ENCODE results near the gene PNMT. TPM values are rescaled to one million over a fixed set of nuclear protein-coding genes. Genes with fewer than 3 reads are reported as not detected.

The PNMT gene, protein sequence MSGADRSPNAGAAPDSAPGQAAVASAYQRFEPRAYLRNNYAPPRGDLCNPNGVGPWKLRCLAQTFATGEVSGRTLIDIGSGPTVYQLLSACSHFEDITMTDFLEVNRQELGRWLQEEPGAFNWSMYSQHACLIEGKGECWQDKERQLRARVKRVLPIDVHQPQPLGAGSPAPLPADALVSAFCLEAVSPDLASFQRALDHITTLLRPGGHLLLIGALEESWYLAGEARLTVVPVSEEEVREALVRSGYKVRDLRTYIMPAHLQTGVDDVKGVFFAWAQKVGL
- total RNA-seq (2014; rRNA removed), result 0.17 TPM in 1 of 2 replicates, not detected in the other
- polyA plus RNA-seq (2012), result 0.26 TPM

DNA sequence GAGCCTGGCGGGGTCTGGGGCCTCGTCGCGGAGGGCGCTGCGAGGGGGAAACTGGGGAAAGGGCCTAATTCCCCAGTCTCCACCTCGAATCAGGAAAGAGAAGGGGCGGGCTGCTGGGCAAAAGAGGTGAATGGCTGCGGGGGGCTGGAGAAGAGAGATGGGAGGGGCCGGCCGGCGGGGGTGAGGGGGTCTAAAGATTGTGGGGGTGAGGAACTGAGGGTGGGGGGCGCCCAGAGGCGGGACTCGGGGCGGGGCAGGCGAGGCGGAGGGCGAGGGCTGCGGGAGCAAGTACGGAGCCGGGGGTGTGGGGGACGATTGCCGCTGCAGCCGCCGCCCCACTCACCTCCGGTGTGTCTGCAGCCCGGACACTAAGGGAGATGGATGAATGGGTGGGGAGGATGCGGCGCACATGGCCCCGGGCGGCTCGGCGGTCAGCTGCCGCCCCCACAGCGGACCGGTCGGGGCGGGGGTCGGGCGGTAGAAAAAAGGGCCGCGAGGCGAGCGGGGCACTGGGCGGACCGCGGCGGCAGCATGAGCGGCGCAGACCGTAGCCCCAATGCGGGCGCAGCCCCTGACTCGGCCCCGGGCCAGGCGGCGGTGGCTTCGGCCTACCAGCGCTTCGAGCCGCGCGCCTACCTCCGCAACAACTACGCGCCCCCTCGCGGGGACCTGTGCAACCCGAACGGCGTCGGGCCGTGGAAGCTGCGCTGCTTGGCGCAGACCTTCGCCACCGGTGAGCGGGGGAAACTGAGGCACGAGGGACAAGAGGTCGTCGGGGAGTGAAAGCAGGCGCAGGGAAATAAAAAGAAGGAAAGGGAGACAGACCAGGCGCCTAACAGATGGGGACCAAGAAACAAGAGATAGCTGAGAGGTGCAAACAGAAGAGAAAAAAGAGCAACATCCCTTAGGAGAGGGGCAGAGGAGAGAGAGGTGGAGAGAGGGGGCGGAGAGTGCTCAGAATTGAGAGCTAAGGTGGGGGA, at the start of gene PNMT:
Gene PNMT (plus strand): TSS at position 509 of the 980 bp plus-strand sequence. CDS start 23 bp downstream, at position 532.
- DNase-seq (ENCODE audit: low read depth), result no peak

DNA sequence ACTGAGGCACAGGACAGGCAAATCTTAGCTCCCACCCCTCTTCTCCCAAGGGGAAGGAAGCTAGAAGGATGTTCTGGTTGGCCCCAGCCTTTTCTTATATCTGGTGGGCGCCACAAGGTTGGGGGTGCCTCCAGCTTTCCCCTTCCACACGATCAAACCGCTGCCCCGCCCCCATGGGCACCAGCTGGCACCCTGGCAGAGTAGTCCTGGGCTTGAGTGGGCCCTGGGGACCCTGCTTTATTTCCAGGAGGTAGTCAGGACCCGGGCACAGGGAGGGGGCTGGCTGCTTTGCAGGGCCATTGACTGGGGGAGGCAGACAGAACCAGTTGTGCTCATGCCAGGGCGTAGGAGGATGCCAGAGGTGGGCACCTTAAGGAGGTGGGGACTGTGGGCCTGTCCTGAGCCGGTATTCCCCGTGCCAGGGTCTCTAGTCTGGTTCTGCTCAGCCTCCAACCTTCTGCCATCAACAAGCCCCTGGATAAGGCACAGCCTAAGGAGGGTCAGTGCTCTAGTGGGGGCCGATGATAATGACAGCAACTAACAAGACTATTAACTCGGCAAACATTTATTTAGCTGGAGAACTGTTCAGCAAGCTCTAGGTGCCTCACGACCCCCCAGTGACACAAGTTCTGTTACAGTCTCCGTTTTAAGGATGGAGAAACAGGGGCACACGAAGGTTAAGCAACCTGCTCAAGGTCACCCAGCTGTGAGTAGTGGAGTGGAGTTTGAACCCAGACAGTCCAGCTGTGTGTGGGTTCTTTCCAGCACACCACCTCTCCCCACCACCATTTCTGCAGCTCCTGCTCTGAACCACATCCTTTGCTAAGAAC, 49.1 kb upstream of the PNMT start:
- no peak for DNase-seq (ENCODE audit: low read depth)

DNA sequence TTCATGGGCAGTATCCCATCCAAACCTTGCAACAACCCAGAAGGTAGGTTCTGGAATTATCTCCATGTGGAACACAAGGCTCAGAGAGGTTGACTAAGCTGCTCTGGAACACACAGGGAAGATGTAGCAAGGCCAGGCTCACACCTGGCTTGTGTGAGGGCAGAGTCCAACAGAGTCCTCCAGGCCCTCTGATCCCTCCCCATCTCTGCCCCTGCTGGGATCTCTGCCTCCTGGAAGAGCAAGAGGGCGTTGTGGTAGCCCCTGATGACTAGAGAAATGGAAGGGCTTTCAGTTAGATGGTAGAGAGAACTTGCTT, 48.5 kb upstream of the PNMT start:
- DNase-seq (ENCODE audit: low read depth), result no peak

DNA sequence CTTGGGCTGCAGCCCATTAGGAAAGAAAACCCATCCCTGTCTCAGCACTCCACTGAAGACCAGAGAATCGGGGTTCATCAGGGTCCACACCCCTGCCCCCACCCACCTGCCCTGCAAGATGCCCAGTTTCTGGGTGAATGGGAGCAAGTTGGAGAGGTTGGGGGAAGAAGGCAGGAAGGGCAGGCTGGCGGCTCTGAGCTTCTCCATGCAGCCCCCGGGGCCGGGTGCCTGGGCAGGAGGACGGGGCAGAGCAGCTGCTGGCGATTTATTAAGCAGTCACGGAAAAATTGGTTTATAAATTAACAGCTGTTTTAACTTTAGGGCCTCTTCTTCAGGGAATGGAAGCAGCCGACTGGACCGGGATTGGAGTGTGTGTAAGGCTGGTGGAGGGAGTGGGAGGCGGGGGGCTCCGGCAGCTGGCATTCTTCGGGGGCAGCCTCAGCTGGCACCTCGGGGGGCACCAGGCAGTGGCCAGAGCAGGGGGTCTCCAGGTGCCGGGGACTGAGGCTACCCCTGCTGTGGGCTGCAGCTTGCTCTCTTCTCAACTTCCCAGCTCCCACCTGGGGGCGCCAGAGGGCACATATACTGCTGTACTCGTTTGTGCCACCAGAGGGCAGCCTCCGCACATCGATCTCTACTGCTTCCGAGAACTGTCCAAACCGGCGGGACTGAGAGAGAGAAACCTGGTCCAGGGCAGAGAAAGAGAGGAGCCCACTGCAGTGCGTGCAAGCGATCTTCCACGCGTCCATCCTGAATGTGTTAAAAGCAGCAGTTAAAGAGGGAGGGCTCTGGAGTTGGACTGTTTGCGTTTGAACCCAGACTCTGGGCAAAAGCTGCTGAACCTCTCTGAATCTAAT, 46.5 kb upstream of the PNMT start:
- DNase-seq (ENCODE audit: low read depth), result peak; percentile 70

DNA sequence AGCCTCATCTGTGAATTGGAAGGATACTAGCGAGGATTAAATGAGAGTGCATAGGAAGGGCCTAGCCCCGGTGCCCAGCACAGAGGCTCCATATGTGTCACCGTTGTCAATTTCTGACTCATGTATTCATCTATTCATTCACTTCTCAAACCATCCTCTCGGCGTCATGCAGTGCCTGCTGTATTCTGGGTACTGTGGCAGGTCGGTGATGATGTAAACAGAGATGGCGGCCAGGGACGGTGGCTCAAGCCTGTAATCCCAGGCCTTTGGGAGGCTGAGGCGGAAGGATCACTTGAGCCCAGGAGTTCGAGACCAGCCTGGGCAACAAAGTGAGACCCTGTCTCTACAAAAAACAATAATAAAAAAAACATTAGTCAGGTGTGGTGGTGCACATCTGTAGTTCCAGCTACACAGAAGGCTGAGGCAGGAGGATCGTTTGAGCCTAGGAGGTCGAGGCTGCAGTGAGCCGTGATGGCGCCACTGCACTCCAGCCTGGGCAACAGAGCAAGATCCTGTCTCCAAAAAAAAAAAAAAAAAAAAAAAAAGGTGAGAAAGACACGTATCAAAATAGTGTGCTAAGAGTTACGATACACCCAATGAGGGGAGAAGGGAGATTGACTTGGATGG, 45.8 kb upstream of the PNMT start:
- no peak for DNase-seq (ENCODE audit: low read depth)

DNA sequence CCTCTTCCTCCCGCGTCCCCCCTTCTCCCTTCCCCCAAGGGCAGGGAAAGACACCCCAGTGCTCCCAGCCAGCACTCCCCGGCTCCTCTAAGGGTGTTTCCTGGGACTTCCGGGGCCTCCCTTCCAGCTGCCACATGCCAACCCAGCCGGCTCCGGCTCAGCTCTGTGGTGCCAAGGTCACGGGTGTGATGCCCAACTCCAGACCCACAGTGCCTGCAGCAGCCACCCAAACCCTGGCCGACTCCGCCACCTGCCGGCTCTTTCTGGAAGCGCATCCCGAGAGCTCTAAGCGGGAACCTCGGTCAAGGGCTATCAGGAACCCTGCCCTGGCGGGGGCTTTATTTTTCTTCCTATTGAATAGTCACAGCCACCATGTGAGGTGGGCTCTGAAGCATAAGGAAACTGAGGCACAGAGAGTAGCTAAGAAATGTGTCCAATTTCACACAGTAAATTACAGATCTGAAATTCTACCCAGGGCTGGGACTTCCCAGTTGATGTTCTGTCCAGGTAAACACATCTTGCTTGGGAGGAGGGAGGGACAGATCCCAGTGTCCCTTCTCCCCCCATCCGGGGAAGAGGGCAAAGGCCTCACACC, 44.8 kb upstream of the PNMT start:
- DNase-seq (ENCODE audit: low read depth), result peak; percentile 71

DNA sequence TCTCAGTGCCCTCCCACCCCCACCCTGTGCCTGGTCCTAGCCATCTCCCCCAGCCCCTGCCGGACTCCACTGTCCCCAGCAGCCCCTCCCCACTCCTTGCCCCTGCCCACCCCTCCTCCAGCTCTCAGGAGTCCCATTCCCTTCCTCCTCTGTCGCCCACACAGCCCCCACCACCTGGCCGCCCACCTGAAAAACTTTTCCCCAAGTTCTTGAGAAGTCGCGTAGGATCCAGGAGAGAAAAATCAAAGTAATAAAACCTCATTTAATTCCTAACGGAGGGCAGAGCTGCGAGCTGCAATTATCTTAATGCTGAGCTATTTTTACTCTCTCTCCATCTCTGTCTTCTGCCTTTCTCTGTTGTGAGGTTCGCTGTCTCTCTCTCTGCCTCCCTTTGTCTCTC, 43.9 kb upstream of the PNMT start:
- DNase-seq (ENCODE audit: low read depth), result no peak

DNA sequence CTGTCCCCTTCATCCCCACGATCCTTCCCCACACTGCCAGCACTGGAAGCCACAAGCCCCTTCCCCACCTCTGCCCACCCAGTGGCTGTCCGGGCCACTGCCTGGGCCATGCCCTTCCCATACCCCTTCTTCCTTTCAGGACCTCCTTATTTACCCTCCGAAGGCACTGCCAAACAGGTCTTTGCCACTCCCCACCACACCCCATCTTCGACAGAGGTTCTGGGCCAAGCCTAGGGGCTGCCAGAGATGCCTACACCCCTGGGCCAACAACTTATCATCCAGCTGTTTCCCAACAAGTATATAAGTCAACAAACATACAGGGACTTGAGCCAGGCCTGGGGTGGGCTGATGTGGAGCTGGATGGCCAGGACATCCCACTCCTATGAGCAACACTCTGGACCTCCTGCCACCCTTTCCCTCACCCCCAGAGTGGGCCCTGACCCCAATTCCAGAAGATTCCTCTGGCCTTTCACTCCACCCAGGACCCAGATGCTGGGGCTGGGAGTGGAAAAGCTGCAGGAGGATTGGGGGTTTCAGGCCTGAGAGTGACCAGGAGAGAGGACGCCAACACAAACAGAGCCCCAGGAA, 43.0 kb upstream of the PNMT start:
- no peak for DNase-seq (ENCODE audit: low read depth)

DNA sequence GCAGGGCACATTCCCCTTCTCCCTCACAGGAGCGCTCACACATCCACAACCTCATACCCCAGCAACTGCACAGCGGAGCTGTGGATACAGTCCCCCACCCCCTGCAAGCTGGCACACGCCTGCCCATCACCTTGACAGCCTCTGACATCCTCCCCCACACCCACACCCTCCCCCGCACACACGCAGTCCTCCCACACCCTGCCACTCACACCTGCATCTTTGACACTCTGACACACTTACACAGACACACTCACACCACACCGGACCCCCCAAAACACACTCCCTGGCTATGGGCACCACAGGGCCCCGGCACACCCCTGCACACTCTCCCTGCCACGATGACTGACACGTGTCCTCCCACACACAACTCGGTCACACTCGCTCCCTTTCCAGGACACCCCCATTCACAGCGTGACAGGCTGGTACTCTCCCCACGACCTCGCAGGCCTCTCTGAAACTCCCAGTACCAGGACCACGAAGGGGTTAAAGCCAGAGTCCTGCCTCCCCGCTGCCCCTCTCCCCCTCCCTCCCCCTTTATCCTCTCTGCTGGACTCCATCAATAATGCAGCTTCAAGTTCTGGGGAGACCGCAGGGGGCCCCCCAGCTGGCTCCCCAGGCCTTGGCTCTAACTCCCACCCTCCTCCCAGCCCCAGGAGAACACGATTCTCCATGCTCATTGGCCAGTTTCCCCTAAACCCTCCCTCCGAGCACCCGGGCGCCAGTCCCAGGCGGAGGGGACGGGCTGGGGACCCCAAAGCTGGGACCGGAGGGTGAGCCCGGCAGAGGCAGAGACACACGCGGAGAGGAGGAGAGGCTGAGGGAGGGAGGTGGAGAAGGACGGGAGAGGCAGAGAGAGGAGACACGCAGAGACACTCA, 41.8 kb upstream of the PNMT start, which contains the start of gene PPP1R1B:
Gene PPP1R1B (plus strand): TSS at position 782 of the 876 bp plus-strand sequence. CDS start 441 bp downstream, outside the sequence.
- no peak for DNase-seq (ENCODE audit: low read depth)

DNA sequence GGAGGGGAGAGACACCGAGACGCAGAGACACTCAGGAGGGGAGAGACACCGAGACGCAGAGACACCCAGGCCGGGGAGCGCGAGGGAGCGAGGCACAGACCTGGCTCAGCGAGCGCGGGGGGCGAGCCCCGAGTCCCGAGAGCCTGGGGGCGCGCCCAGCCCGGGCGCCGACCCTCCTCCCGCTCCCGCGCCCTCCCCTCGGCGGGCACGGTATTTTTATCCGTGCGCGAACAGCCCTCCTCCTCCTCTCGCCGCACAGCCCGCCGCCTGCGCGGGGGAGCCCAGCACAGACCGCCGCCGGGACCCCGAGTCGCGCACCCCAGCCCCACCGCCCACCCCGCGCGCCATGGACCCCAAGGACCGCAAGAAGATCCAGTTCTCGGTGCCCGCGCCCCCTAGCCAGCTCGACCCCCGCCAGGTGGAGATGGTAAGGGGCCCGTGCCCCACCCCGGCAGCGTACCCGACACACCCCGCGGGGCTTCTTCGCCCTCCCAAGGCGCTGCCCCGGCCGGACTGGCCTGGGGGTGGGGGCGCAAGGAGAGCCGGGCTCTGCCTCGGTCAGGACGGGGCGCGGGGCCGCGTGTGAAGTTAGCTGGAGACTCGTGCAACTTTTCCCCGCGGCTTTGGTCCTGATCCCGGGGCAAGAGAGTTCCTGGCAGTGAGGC, 41.1 kb upstream of the PNMT start:
- DNase-seq (ENCODE audit: low read depth), result no peak

DNA sequence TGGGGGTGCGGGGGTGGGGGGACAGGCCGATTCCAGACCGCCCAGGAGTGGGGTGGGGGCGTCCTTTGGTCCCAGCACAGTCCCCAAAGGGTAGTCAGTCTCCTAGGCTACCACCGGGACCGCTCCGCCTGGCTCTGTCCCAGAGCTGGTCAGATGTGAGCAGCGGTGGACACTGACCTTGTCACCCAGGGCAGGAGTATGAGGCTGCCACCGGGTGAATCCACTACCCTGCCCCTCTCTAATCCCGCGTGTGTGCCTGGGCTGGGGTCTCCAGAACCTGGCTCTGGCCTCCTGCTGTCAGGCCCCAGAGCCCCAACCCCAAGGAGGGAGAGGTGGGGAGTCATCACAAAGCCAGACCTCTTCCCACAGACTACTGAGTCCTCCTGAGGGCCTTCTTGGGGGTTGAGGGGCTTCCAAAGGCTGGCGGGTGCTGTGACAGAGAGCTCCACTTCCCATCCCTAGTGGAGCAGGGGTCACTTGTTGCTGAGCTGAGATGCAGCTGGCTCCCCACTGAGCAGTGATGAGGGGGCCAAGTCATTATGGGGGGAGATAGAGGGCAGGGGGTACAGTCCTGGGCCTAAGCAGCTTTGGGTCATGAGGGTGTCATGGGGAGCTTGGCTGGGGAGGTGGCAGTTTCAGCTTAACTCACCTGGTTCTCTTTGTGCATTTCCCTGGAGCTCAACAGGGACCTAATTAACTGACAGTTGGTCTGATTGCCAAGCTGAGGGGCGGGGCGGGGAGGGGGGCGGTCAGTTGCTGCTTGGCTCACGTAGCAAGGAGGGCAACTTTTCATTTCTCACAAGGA, 40.3 kb upstream of the PNMT start:
- no peak for DNase-seq (ENCODE audit: low read depth)

DNA sequence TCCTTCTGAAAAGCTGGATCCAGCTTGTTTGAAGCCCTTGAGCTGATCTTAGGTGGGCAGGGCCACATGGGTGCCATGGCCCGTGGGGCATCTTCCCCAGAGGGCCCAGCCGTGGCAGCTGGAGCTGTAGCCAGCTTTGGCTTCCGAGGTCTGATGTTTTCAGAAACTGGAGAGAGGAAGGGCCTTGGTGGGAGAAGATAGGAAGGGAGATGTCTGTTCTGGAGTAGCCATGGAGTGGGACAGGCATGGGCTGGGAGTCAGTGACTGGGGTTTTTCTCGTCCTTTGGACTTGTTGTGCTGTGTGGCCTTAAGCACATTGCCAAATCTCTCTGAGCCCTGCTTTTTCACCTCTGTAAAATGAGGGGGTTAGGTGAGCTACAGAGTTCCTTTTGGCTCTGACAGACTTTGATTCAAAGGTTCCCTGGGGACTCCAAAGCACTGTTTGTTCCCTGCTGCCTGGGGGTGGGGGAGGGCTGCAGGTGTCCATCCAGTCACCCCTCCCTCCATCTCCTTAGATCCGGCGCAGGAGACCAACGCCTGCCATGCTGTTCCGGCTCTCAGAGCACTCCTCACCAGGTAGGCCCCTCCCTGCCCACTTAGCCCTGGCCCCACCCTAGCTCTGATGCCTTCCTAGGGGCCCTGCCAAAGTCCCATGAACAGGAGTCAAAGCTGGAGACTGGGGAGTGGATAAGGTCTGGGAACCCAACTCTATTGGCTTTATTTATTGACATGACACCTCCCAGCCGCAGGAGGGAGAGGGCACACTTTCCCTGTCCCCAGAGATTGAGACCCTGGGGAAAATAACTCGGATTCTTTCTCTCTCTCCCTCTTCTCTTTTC, 39.4 kb upstream of the PNMT start:
- no peak for DNase-seq (ENCODE audit: low read depth)

DNA sequence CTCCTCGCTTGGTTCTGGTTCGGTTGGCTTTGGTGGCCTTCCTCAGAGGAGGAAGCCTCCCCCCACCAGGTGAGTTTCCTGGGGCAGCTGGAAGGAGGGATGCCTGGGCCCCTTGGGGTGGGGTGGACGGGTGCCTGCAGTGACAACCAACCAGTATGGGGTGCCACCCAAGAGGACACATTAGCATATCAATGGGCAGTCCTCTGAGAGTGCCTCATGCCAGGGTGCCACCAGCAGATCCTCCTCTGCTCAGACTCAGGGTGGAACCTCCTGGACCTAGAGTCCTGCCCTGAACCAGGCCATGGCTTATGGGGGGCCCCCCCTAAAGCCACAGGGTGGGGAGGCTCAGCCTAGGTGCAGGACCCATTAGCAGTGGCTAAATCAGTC, 38.8 kb upstream of the PNMT start:
- no peak for DNase-seq (ENCODE audit: low read depth)

DNA sequence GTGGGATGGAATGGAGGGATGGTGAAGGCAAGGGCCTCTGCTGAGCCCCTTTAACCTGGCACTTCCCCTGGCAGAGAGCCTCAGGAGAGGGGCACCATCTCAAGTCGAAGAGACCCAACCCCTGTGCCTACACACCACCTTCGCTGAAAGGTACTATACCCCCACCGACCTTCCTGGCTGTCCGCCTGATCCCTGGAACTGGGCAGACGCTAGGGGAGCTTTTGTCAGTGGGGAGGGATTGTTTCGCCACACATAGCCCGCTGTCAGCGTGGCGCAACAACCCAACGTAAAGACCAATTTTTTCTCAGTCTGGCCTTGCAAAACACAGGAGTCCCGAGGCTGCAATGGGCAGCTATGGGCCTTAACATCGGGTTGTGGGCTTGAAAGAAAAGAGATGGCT, 38.4 kb upstream of the PNMT start:
- no peak for DNase-seq (ENCODE audit: low read depth)

DNA sequence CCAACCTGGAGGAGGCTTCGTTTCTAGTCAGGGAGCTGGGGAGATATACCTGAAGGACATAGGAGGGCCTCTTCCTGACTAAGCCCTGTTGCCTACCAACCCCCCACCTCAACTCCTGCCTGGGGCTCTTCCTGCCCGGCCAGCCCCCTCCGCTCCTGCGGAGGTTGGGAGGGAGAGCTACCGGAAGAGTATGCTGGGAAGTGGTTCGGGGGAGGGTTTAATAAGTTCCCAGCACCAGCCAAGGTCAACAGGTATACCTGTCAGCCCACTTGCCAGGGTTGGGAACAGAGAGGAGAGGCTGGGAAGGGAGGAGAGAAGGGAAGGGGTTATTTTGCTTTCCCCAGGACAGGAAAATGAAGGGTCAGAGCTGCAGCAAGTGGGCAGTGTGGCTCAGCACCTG, 36.9 kb upstream of the PNMT start:
- DNase-seq (ENCODE audit: low read depth), result no peak
